T-helper 22 cell (primary cell): ENCODE results near the gene HVCN1.
"Not testable (repeated sequence)": the region's sequence is repeated elsewhere in the genome, so short reads cannot be mapped to it uniquely, and the experiment has no call there.

Experiments used
- DNase-seq: peaks from one replicate; pipeline ENCODE4 v3.0.0-alpha.2; 2020; ENCODE audit warnings: low read depth

The HVCN1 gene

DNA sequence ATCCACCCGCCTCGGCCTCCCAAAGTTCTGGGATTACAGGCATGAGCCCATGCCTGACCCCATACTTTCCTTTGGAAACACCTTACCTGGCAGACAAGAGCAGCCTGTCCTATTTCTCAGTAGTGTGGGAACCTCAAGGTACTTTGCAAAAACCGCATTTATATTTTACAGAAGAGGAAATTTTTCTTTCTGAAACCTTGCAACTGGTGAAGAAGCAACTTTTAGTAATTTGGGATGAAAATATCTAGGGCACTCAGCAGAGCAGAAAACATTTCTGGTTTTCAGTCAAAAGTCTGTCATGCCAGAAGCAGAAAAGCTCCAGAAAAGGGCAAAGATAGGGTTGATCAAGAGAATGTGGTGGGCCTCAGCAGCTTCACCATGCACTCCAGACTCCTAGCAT lies 21.2 kb downstream of the HVCN1 start:
- no peak for DNase-seq

DNA sequence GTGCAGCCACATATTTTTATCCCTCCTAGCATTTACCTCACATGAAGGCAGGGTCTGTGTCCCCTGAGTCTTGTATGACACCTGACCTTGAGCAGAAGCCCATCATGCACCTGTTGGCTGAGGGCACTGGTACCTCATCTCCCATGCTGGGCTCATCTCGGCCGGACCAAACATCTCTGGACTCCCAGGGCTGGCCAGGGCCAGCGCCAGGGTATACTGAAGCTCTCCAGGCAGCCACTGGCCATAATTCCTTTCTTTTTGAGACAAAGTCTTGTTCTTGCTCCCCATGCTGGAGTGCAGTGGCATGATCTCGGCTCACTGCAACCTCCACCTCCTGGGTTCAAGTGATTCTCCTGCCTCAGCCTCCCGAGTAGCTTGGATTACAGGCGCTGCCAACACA lies 22.0 kb downstream of the HVCN1 start:
- DNase-seq: no peak

DNA sequence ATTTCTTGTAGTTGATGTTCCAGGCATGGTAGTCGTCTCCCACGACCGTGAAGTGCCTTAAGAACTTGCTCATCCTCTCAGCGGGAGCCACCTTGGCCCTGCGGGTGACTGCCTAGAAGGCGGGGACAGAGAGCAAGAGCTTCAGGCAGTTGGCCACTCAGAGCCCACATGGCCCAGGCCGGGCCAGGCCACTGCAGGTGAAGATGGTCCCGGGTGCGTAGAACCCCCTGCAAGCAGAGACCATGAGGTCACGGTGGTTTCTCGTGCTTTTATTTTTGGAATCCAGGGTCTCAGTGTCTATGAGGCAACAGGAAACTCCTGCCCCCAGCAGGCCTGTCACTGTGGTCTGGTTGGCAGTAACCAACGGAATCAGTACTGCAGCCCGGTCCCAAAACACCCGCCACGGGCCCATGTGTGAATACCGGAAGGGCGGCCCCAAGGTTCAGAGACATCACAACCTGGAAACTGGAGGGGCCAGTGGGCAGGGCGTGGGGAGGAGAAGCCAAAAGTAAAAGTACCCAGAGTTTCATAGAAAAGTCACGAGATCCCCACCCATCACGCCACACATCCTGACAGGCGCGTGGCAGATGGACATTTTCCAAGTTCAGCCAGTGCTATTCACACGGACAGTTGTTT lies 27.5 kb downstream of the HVCN1 start:
- DNase-seq: no peak

DNA sequence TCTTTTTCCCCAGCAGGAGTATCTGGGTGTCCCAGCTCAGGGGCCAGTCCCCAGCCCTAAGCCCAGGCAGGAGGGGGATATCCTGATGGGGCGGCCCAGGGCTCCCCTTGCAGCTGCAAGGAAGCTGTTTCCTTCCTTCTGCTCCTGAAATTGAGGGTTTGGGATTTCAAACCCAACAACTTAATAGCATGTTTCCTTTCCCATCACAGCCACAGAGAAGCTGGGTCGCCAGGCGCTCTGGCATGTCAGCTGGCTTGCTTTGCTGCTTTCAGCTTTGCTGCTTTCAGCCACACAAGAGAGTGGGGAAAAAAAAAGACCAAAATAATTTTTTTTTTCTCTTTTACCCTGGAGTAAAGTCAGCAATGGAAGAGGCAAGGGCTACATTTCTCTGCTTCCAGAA lies 30.0 kb downstream of the HVCN1 start:
- DNase-seq: no peak

DNA sequence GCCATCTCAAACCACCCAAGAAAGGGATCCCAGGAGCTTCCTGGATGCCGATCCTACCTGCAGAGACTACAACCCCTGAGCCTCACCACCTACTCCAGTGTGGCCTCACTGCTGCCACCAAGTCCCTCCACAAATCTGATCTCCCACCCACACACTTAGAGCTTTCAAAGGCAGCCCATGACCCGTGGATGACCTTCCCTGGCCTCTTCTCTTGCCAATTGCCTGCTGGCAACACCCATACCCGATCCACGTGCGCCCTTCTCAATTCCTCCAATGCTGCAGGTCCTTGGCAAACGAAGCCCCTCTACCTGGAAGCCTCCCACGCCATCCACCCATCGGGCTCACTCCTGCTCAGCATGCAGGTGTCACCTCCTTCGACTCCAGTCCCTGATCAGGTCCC lies 30.7 kb downstream of the HVCN1 start:
- DNase-seq: no peak

DNA sequence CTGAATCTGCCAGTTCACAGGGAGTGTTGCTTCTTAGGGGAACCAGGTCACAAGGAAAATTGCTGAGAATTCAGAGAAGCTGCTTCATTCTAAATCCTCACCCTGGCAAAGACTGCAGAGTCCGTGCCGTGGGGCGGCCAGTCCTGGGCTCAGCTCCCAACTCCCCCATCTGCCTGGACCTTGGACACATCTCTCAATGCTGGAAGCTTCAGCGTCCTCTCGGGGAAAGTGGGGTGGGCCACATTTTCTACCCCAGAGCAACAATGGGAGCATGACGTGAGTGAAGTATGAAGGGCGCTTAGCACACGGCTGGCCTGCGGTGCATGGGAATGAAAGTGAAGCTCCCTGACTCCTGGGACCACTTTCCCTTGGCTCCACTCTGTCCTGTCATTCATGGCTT lies 31.2 kb downstream of the HVCN1 start:
- no peak for DNase-seq

DNA sequence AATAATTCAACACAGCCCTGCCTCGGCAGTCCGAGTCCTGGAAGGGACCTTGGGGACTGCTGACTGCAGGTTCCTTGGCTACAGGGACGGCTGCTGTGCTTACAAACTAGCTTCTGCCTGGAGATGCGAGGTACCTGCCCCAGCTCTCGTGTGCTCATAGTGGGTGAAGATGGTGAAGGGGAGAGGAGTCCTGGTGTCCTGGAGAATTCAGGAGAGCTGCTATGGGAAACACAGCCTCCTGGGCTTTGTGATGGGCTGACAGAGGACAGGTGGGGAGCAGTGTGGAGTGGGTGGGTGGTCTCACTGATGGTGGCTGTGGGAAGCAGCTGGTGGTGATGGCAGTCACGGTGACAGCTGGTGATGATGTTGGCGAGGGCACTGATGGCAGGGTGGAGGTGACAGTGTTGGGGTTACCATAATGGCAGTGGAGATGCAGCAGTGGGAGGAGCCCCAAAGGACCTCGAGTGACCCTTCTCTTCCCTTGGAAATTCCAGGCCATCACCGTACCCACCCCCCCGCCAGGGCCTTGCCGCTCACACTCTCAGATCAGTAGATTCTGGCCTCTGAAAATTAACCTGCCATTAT lies 32.8 kb downstream of the HVCN1 start:
- no peak for DNase-seq

DNA sequence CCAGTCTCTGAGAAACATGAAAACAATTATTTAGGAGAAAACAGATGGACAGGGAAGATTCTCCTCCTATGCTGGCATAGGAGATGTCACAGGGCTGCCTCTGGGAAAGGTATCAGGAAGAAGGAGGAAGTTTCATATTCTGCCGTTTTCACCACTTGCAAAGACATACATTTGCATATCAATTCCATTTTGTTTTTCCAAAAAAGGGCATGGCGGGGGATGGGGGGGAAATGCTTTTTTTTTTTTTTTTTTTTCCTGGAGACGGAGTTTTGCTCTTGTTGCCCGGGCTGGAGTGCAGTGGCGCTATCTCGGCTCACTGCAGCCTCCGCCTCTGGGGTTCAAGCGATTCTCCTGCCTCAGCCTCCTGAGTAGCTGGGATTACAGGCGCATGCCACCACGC lies 34.7 kb downstream of the HVCN1 start:
- not testable (repeated sequence) for DNase-seq

DNA sequence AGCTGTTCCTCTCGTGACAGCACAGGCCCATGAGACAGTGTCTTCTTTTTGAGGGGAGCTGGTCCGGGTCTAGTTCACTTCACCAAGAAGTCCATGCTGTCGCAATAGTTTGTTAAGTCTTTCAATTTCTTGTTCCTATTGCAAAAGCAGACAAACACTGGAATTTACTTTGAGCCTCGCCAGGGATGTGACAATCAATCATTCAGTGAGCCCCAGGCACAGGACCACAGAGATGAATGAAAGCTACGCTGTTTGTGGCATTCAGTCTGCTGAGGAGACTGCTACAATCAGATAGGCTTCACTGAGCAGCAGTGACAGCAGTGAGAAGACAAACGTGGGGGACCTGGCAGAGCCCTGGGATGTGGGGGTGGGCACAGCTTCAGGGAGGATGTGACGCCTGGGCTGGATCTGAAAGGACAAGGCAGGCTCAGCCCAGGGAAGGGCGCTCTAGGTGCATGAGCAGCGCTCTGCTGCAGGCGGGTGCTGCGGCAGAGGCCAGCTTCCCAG lies 39.5 kb downstream of the HVCN1 start:
- no peak for DNase-seq

DNA sequence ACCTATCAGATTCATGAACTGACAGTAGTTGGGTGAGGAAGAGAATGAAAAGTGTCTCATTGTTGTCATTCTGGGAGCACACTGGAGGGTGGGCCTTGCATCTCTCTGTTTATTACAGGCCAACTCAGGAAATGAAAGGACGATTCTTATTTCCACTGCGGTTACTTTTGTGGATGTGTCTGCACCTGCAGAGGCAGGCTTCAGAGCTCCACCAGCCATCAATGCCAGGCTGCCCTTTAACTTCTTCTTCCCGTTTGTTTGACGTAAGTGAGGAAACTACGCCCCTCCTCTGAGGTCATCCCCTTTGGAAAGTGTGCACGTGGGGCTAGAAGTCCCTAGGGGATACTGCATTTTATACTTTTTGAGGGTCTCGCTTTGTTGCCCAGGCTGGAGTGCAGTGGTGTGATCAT lies 41.3 kb downstream of the HVCN1 start:
- DNase-seq: no peak

DNA sequence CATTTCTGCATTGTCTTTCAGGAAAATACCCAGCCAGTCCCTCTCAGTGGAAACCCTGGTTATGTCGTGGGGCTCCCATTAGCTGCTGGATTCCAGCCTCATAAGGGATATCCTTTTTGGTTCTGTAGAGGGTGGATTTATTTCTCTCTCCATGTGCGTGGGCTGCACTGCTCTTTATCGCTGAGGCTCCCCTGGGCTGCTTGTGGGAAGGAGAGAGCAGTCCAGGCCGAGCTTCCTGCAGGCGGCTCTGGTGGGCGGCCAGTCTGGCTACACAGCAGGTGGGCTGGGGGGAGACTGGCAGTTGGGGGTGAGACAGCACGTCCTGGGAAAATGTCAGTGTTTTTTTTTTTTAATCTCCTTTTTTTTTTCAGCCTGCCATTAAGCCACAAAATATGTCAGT lies 47.4 kb downstream of the HVCN1 start:
- DNase-seq: no peak

DNA sequence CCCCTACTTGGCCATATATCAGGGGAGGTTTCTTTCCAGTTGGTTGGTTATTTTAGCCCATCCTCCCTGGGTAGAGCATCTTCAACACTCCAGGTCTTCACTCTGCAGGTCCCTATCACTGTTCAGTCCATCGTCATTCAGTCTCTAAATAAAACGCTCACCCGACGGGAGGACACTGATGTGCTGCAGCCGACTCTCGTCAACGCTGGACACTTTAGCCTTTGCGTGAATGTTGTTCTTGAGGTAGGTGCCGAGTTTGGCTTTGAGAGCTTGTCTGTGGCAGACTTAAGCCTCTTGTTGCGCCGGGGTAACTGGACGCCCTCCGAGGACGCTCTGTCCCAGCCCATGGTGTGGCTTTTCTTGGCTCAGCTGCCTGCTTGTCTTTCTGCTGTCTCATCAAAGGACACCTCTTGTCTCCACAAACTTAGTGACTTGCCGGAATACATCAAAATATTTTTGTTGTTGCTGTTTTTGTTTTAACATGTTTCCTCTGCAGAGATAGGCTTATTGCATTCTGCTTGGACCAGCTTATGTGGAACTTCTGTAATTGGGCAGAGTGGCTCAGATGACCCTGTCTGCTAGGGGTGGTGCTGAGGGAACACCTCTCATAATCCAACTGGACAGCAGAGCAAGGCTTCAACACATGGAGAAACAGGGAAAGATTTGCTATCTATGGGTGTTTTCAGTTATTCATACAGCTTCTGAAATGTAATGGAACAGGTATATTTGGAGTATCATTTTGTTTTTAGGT lies 48.5 kb downstream of the HVCN1 start:
- DNase-seq: no peak

DNA sequence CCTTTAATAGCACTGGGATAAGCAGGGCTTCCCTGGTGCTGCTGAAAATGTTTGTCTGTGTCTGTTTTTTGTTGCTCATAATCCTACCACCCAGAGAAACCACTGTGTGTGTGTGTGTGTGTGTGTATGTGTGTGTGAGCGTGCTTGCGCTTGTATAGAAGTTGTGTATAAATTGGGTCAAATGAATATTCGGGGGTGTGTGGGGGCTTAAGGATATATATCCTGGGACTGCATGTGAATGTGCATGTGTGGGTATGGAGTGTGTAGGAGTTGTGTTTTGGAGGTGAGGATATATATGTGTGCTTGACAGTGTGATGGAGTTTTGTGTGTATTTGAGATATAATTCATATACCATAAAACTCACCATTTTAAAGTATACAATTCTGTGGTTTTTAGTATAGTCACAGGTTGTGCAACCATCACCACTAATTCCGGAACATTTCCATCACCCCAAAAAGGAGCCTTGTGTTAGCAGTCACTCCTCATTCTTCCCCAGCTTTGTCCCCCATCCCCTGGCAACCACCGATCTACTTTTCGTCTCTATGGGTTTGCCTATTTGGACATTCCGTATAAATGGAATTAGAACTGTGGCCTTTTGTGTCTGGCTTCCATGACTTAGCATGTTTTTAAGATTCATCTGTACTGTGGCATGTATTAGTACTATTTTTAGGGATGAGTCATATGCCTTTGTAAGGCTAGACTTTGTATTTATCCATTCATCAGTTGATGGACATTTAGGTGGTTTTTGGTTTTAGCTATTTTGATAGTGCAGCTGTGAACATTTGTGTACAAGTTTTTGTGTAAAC lies 49.4 kb downstream of the HVCN1 start:
- DNase-seq: no peak

DNA sequence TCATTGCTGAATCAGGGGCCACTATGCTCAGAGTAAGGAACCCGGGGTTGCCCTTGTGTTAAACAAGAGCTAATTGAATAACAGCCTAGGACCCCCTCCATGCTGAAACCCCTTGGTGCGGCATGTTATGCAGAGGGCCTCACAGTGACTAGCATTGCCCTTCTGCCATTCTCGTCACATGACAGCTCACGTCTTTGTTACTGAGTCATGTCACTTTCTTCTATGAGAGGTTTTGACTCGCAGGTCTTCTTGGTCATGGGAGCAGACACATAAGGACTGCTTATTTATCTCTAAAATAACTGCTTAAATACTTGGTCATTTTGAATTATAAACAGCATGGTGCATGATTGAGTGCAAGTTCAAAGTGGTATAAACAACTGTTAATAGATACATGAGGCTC lies 50.1 kb downstream of the HVCN1 start:
- DNase-seq: no peak

DNA sequence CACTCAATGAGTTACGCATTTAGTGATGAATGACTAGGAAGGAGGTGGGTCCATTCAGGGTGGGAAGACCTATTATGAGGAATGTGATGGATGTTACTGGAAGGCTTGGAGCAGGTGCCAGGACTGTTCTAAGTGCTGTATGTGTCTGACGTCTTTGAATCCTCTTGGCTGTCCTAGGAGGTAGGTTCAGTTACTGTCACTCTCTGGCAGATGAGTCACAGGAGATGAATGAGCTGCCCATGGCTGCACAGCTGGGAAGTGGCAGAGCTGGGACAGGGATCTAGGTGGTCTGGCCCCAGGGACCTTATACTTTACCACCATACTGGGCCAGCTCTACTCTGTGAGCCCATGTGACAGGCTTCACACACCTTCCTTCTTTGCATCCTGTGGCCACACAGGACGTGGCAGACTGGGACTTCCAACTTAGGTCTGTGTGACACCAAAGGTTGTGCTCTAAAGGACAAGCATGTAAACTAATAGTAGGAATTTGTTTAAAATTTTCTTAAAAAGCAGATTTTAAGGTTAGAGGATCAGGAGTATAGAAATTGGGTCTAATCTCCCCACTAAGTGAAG lies 51.0 kb downstream of the HVCN1 start:
- no peak for DNase-seq

DNA sequence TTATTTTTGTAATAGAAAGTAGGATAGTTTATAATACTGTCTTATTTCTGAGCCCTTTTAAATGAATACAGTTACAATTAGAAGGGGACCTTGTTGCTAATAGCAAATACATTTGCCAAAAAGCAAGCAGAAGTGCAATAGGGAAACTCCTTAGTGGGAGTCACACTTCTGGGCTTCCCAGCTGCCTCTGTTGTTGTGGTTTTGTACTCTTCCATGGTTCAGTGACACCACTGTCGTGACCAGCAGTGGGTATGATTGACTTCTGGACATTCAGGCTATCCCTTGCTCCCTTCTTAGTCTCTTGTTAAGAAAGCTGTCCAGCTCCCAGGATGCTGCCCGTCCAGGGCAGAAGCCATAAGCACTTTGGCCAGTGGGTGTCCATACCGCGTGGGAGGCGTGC lies 52.4 kb downstream of the HVCN1 start:
- DNase-seq: no peak

DNA sequence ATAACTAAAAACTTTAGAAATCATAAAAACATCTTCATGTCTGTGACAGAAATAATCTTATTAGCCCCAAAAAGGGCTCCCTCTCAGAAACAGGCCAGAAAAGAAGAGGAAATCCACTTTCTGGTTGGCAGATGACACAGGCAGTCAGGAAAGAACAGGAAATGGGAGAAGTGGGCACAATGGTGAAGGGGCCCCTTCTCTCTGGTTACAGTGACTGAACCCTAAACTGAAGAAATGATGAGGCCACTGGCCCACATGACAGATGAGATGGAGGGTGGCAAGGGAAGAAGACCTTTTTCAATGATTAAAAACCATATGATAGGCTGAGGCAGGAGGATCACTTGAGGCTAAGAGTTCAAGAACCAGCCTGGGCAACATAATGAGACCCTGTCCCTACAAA lies 53.9 kb downstream of the HVCN1 start:
- DNase-seq: no peak

DNA sequence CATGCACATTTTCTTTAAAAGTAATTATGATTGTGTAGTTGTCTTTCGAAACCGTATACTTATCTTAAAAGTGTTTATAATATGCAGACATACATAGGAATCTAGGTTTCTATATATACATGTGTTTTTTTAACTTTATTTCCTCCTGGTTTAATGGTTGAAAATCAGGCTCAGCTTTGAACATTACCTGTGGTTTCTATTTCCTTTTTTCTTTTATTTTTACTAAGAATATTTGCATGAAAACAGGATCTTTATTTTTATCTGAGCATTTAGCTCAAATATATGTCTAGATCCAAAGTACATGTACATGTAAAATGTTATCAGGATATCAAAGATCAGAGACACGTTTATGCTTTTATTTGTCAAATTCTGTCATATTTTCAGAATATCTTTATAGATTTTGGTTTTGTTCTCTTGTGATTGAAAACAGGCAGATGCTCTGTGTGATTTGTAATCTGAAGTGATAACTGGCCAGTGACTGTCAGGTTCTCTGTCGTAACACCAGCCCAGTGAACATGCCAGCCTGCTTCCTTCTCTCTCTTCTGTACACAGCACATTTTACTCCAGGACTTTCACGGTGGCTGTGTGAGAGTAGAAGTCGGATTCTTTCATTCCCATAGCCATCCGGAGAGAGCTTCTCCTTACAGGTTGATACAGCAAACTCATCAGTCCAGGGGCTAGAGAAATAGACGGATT lies 61.3 kb downstream of the HVCN1 start:
- no peak for DNase-seq

DNA sequence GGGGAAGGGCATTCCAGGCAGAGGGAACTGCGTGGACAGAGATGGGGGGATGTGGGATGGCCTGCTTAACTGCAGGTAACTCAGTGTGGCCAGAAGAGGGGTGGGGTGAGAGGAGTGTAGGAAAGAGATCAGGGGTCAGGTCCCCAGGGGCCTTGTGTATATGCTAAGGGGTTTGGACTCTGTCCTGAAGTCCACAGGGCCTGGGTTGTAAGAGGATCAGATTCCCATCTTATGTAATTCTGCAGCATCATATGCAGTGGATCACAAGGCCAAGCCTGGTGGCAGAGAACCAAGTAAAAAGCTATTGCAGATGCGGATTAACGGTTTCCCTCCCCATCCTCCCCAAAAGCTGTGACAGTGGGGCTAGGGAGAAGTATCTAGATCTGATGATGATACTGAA lies 66.3 kb downstream of the HVCN1 start:
- no peak for DNase-seq

DNA sequence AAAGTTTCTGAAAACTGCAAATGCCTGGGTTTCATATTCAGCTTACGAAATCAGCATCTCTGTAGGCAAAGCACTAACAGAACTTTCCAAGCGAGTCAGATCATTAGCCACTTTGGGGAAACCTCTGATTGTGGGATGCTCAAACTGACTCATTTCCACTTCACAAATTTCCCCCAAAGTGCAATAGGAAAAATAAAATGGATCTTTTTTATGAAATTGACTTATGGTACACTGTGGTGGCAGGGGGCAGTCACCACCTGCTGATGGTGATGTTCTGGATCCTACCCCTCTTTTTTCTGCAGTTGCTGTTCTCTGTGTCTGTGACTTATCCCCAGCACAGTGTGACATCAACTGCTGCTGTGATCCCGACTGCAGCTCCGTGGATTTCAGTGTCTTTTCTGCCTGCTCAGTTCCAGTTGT lies 69.4 kb downstream of the HVCN1 start:
- DNase-seq: no peak

DNA sequence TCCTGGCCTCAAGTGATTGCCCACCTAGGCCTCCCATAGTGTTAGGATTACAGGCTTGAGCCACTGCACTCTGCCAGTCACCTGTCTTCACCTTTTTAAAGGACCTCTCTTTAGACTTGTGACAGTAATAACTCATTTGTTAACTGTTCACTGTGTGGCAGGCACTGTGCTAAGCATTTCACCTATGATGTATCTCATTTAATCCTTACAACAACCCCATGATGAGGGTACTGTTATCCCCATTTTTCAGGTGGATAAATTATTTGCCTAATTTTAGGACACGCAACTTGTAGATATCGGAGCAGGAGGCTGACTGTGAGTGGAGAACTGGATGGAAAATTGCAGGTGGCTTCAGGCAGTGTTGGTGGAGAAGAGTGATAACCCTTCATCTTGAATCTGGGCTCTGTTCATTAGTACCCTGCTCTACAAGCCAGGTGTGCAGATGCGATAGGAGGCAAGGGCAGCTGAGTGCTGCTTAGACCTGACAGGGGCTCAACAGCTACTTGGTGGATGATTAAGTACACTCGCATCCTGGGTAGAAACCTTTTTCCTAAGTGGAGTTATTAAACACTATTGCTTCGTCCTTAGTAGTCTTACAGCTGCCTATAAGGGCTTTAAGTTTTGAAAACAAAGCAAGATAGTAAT lies 72.3 kb downstream of the HVCN1 start:
- DNase-seq: no peak
